Inflammatory macrophage treated with lipopolysaccharide for 4 hours (primary cell): ENCODE results near the gene FAM234B.

Experiments
- DNase-seq: peaks from one replicate; pipeline ENCODE4 v3.0.0-alpha.2; 2020

FAM234B gene

GRCh38 chr12:13093191-13093847 lies 49.1 kb downstream of the FAM234B start:
- DNase-seq, result no peak

GRCh38 chr12:13093848-13094220 lies 49.7 kb downstream of the FAM234B start:
- DNase-seq, result no peak

GRCh38 chr12:13094367-13094766 lies 50.2 kb downstream of the FAM234B start:
- DNase-seq, result peak; percentile 89

GRCh38 chr12:13095266-13095995 lies 51.2 kb downstream of the FAM234B start:
- DNase-seq, result no peak

- DNase-seq, result peak; percentile 76
Measured at GRCh38 chr12:13097491-13098011, 53.4 kb downstream of the FAM234B start.

GRCh38 chr12:13099066-13099843 lies 55.1 kb downstream of the FAM234B start:
- DNase-seq, result peak; percentile 83

- DNase-seq, result peak; percentile 55
Measured at GRCh38 chr12:13099844-13100604, 55.8 kb downstream of the FAM234B start.

GRCh38 chr12:13100605-13100881 lies 56.4 kb downstream of the FAM234B start:
- no peak for DNase-seq

GRCh38 chr12:13100882-13101769 lies 56.9 kb downstream of the FAM234B start:
- peak; percentile 97 for DNase-seq

- DNase-seq, result peak; percentile 41
Measured at GRCh38 chr12:13101821-13102375, 57.7 kb downstream of the FAM234B start.

- peak; percentile 44 for DNase-seq
Measured at GRCh38 chr12:13102461-13103195, 58.4 kb downstream of the FAM234B start.

GRCh38 chr12:13103391-13104033 lies 59.3 kb downstream of the FAM234B start, which contains the start of gene GSG1:
Gene GSG1, minus strand, starts transcription at chr12:13103667. Its CDS starts 155 bp downstream, at chr12:13103512.
- peak; percentile 64 for DNase-seq

GRCh38 chr12:13104409-13104808 lies 60.2 kb downstream of the FAM234B start:
- DNase-seq, result peak; percentile 83

- DNase-seq, result no peak
Measured at GRCh38 chr12:13105781-13106180, 61.6 kb downstream of the FAM234B start.

GRCh38 chr12:13106666-13107065 lies 62.5 kb downstream of the FAM234B start:
- DNase-seq, result no peak

GRCh38 chr12:13112968-13113367 lies 68.8 kb downstream of the FAM234B start:
- DNase-seq, result no peak

GRCh38 chr12:13114251-13115052 lies 70.3 kb downstream of the FAM234B start:
- no peak for DNase-seq

GRCh38 chr12:13116259-13116658 lies 72.1 kb downstream of the FAM234B start:
- no peak for DNase-seq

- DNase-seq, result no peak
Measured at GRCh38 chr12:13117029-13117428, 72.8 kb downstream of the FAM234B start.
